Activated T-helper 17 cell treated with anti-CD3 and anti-CD28 coated beads, Interleukin-2, amount 50 U/mL, for 72 hours (primary cell): ENCODE measurements around the gene PSMB2. TPM values are rescaled to one million over a fixed set of nuclear protein-coding genes. Genes with fewer than 3 reads are reported as not detected.
A peak's percentile ranks its signal among the peaks of the same experiment; 100 is the strongest.
"Not testable (repeated sequence)": the region's sequence is repeated elsewhere in the genome, so short reads cannot be mapped to it uniquely, and the experiment has no call there.

Experiments
- ATAC-seq: fragments of 150-1000 bp; cut with Tn5 transposase; replicated peaks from 2 replicates; pipeline ENCODE4 v1.10.0; 2021; ENCODE audit warnings: mild to moderate bottlenecking, moderate library complexity
- H3K27ac Mint-ChIP-seq: one replicate; pipeline ENCODE4 v1.8.0; 2022; ENCODE audit warnings: mixed read lengths
- H3K27me3 Mint-ChIP-seq: one replicate; pipeline ENCODE4 v1.8.0; 2022; ENCODE audit warnings: mixed read lengths
- H3K36me3 Mint-ChIP-seq: one replicate; pipeline ENCODE4 v1.8.0; 2022; ENCODE audit warnings: low read depth, mild to moderate bottlenecking, mixed read lengths
- H3K4me1 Mint-ChIP-seq: one replicate; pipeline ENCODE4 v1.8.0; 2022; ENCODE audit warnings: mixed read lengths
- H3K4me3 Mint-ChIP-seq: one replicate; pipeline ENCODE4 v1.8.0; 2022; ENCODE audit warnings: mild to moderate bottlenecking, mixed read lengths
- H3K9me3 Mint-ChIP-seq: one replicate; pipeline ENCODE4 v1.8.0; 2022; ENCODE audit warnings: mixed read lengths
- total RNA-seq, 2 donors: library from RNA; stranded (reverse); gene quantifications; one replicate each; pipeline ENCODE4 v1.2.3, GENCODE V29; 2022

PSMB2 gene
- 100 to 1,000 TPM in 1 of 2 donors, 10 to 100 TPM in 1; 60.5 to 102 TPM for total RNA-seq

DNA sequence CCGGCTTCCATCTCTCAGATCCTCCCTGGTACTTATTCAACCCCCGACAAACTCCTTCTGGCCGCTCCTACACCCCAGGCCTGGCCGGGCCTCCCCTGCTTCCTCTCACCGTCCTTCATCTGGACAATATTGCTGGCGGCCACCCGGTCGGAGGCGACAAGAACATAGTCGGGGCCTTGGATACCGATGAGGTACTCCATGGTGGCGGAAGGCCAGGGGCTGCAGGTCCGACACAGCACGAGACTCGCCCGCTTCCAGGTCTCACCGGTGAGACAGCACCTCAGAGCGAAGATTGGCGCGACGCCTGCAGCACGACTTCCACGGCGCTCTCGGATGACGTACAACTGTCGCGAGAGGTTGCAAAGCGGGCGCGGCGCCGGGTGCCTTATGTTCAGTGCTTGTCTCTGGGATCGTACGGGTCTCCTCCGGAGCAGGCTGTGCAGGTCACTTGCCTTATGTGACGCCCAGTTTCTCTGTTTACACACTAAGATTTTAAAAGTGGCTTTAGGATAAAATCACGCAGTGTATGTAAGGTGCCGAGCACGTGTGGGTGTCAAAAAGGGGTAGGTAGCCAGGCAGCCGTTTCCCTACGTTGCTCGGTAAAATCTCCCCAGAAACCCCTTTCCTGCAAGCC, at the start of gene PSMB2:
Gene PSMB2, minus strand, starts transcription at position 294 of the 634 bp plus-strand sequence. Its CDS starts 94 bp downstream, at position 200.
- Mint-ChIP-seq H3K9me3 (no peaks in the 10 kb centered on the region), H3K27me3 (peaks cover 10% of the 10 kb centered on the region), H3K36me3 (peaks cover 33% of the 10 kb centered on the region), H3K4me3 (peak within 1 kb of the TSS; percentile 100), H3K27ac (peak within 1 kb of the TSS; percentile 100), H3K4me1 (peaks cover 21% of the 10 kb centered on the region)
- ATAC-seq: peak; percentile 96

DNA sequence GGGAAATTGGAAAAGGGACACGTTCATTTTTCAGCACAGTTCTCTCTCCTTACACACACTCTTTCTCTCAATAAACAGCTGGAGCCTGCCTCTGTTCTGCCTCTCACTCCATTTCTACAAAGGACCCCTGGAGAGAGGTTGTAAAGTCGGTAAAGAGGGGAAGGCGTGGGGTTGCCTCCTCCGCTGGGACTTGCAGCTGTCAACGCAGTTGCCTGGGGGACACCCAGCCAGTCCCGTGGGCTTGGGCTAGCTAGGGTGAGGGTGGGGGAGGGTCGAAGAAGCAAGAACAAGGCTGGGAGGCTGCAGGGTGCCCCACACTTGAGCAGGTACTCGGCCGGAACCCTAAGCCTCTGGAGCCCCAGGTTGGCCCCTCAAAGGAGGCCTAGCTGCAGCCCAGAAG, 49.8 kb upstream of the PSMB2 start:
- Mint-ChIP-seq H3K36me3 (no peaks in the 10 kb centered on the region), H3K4me3 (no peak overlapping the region), H3K27ac (no peak overlapping the region), H3K9me3 (no peaks in the 10 kb centered on the region), H3K4me1 (peaks cover 9% of the 10 kb centered on the region), H3K27me3 (peaks cover 21% of the 10 kb centered on the region)
- no peak for ATAC-seq

DNA sequence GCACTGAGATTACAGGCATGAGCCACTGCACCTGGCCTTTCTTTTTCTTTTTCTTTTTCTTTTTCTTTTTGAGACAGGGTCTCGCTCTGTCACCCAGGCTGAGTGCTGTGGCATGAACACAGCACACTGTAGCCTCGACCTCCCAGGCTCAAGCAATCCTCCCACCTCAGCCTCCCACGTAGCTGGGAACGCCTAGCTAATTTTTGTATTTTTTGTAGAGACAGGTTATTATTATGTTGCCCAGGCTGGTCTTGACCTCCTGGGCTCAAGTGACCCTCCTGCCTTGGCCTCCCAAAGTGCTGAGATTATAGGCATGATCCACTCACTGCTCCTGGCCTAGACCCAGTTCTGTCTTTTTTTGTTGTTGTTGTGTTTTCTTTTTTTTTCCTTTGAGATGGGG, 48.8 kb upstream of the PSMB2 start:
- peaks cover 20% of the 10 kb centered on the region for H3K27me3 Mint-ChIP-seq
- not testable (repeated sequence) for H3K4me1 Mint-ChIP-seq, H3K4me3 Mint-ChIP-seq, ATAC-seq, H3K9me3 Mint-ChIP-seq, H3K27ac Mint-ChIP-seq, H3K36me3 Mint-ChIP-seq

DNA sequence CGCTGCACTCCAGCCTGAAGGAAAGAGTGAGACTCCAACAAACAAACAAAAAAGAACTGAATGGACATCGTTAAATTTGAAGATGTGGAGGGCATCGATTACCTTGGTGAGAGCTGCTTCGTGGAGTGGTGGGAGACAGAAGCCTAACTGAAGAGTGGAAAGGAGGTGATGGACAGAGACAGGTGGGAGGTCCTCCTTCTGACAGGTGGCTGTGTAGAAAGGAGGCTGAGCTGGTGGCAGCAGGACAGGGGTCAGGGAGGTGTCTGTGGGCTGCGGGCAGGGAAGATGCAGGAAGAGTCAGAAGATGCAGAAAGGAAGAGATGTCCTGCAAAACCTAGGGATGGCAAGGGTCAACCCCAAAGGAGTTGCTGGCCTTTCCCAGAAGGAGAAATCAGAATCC, 46.8 kb upstream of the PSMB2 start:
- peaks cover 22% of the 10 kb centered on the region for H3K27me3 Mint-ChIP-seq
- H3K4me1 Mint-ChIP-seq: peaks cover 9% of the 10 kb centered on the region
- no peaks in the 10 kb centered on the region for H3K9me3 Mint-ChIP-seq
- no peaks in the 10 kb centered on the region for H3K36me3 Mint-ChIP-seq
- no peak overlapping the region for H3K4me3 Mint-ChIP-seq
- H3K27ac Mint-ChIP-seq: no peak overlapping the region
- ATAC-seq: no peak

DNA sequence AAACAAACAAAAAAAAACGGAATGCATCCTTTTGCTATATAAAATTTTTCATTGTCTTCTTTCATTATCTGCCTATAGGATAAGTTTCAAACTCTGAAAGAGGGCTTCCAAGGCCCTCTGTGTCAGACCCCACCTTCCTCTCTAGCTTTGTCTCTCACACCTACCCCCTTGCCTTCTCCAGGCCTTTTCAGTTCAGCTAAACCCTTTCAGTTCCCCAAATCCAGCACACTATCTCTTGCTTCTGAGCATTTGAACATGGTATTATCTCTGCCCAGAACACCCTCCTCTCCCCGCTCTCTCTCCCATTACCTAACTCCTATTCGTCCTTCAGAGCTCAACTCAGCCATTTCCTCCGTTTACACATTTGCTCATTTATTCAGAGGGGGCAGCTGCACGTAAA, 41.7 kb upstream of the PSMB2 start:
- H3K27ac Mint-ChIP-seq: no peak overlapping the region
- H3K27me3 Mint-ChIP-seq: peaks cover 27% of the 10 kb centered on the region
- no peaks in the 10 kb centered on the region for H3K9me3 Mint-ChIP-seq
- H3K4me3 Mint-ChIP-seq: no peak overlapping the region
- ATAC-seq: no peak
- no peaks in the 10 kb centered on the region for H3K36me3 Mint-ChIP-seq
- peaks cover 1% of the 10 kb centered on the region for H3K4me1 Mint-ChIP-seq

DNA sequence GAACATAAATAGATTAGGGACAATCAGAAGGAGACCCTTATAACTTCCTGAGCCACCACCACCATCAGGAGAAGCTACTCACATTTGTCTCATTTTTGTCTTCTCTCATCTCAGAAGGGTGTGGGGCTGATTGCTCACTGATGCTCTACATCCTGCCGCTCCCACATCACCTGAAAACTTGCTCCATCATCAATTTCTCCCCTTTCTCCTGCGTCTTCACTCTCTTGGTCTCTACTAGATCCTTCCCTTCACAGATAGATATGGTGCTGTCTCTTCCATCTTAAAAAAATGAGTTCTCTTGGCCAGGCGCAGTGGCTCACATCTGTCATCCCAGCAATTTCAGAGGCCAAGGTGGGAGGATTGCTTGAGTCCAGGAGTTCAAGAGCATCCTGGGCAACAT, 38.9 kb upstream of the PSMB2 start:
- Mint-ChIP-seq H3K9me3 (no peaks in the 10 kb centered on the region), H3K4me1 (no peaks in the 10 kb centered on the region), H3K4me3 (no peak overlapping the region), H3K36me3 (no peaks in the 10 kb centered on the region), H3K27ac (no peak overlapping the region), H3K27me3 (peaks cover 22% of the 10 kb centered on the region)
- no peak for ATAC-seq

DNA sequence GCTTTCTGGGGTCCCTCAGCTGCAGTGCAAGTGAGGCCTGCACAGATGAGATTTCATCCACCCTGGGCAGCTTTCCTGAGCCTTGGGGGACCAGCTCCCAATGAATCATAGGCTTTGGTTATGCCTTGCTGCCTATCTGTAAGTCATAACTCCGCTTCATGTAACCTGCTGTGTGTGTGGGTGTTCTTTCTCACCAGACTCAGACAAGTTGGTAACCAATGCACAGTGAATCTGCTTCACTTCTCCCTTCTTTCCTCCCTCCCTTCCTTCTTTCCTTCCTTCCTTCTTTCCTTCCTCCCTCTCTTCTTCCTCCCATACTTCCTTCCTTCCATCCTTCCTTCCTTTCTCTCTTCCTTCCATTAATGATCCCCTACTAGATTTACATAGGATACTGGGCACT, 34.4 kb upstream of the PSMB2 start:
- Mint-ChIP-seq H3K4me3 (no peak overlapping the region), H3K27me3 (peaks cover 17% of the 10 kb centered on the region), H3K9me3 (no peaks in the 10 kb centered on the region), H3K4me1 (no peaks in the 10 kb centered on the region), H3K27ac (no peak overlapping the region), H3K36me3 (no peaks in the 10 kb centered on the region)
- ATAC-seq: no peak

DNA sequence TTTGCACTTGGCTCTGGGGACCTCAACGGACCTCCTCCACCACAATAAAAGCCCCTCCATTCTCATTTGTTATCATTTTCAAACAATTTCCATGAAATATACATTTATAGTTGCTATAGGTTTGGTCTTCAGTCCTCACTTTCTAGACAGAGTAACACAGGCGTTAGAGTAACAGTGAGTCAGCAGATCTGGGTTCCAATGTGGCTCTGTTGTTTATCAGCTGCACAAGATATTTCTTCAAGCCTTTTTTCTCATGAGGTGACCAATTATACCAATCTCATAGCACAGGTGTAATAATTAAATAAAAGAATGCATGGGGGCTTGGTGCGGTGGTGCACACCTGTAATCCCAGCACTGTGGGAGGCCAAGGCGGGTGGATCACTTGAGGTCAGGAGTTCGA, 32.8 kb upstream of the PSMB2 start:
- Mint-ChIP-seq H3K4me3 (no peak overlapping the region), H3K27ac (no peak overlapping the region), H3K4me1 (no peaks in the 10 kb centered on the region), H3K27me3 (peaks cover 13% of the 10 kb centered on the region), H3K36me3 (no peaks in the 10 kb centered on the region), H3K9me3 (no peaks in the 10 kb centered on the region)
- no peak for ATAC-seq

DNA sequence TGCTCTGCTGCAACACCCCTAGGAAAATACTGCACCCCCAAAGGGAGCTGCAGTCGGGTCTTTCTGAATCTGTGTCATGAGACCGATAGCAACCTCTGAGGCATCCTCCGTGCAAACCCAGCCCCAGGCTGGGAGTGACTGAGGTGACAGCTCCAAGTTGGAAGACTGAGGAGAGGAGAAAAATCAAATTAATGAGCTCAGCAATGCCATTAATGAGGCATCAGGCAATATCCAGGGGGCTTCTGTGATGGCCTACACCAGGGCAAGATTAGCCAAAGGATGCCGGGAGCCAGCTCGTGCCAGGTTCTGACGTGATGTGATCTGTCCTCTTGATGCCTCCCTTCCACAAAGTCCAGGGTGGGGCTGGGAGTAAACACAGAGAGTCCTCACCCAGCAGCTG, 30.8 kb upstream of the PSMB2 start:
- ATAC-seq: no peak
- no peaks in the 10 kb centered on the region for H3K9me3 Mint-ChIP-seq
- H3K36me3 Mint-ChIP-seq: no peaks in the 10 kb centered on the region
- H3K4me3 Mint-ChIP-seq: no peak overlapping the region
- H3K27ac Mint-ChIP-seq: no peak overlapping the region
- H3K27me3 Mint-ChIP-seq: peaks cover 12% of the 10 kb centered on the region
- H3K4me1 Mint-ChIP-seq: no peaks in the 10 kb centered on the region

DNA sequence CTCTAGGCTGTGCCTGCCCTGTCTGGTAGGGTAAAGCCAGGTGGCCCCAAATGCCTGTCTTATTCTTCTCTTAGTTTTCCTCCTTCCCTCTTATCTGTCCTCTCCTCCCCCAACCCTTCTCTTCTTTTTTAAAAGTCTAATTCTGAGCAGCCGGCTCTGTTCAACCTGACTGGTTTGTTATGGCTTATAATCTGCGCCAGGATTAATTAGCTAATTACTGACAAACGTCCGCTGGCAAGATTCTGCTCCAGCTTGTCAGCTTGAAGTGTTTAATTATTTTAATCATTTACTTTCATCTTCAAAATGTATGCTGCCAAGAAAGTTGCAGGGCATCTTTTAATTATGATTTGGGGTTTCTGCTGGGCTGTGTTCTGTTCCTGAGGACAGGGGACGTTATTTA, 27.2 kb upstream of the PSMB2 start:
- Mint-ChIP-seq H3K27ac (no peak overlapping the region), H3K36me3 (no peaks in the 10 kb centered on the region), H3K4me1 (no peaks in the 10 kb centered on the region), H3K27me3 (peaks cover 15% of the 10 kb centered on the region), H3K9me3 (no peaks in the 10 kb centered on the region), H3K4me3 (no peak overlapping the region)
- ATAC-seq: no peak

DNA sequence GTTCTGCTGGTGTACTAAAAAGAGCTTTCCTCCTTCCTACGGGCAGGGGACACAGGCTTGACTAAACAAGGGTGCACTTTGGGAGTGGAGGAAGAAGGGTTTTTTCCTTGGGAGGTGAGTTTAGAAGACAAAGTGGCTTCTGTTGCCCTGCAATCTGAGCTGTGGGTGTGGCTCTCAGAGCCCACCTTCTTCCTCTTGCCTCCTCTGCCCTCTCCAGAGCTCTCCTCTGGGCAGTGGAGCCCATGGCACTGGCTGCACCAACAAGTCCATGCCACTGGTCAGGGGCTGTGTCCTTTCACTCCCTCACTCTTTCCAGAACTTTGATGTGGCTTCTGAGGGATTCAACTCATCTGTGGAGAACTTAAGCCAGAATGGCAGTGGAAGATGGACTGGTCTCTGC, 25.6 kb upstream of the PSMB2 start:
- H3K4me3 Mint-ChIP-seq: no peak overlapping the region
- H3K4me1 Mint-ChIP-seq: no peaks in the 10 kb centered on the region
- H3K27ac Mint-ChIP-seq: no peak overlapping the region
- no peak for ATAC-seq
- H3K9me3 Mint-ChIP-seq: no peaks in the 10 kb centered on the region
- H3K27me3 Mint-ChIP-seq: peaks cover 15% of the 10 kb centered on the region
- no peaks in the 10 kb centered on the region for H3K36me3 Mint-ChIP-seq

DNA sequence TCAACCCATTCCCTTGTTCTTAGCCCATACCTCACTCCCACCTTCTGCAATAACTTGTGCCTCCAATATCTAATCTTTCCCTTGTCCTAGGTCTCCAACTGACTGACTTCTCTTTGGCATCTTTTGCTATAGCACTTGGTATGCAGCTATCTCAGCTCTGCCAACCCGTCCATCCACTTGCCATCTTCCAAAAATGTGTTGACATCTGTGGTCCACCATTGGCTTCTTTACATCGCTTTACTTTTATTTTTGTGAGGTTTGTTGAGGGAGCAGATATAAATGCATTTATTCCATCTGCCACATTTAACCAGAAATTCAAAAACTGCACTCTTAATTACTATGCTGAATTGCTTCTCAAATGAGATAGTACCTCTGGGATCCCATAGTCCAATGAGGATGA, 24.9 kb upstream of the PSMB2 start:
- no peaks in the 10 kb centered on the region for H3K9me3 Mint-ChIP-seq
- no peak for ATAC-seq
- H3K4me1 Mint-ChIP-seq: no peaks in the 10 kb centered on the region
- H3K4me3 Mint-ChIP-seq: no peak overlapping the region
- H3K27me3 Mint-ChIP-seq: peaks cover 14% of the 10 kb centered on the region
- no peaks in the 10 kb centered on the region for H3K36me3 Mint-ChIP-seq
- no peak overlapping the region for H3K27ac Mint-ChIP-seq

DNA sequence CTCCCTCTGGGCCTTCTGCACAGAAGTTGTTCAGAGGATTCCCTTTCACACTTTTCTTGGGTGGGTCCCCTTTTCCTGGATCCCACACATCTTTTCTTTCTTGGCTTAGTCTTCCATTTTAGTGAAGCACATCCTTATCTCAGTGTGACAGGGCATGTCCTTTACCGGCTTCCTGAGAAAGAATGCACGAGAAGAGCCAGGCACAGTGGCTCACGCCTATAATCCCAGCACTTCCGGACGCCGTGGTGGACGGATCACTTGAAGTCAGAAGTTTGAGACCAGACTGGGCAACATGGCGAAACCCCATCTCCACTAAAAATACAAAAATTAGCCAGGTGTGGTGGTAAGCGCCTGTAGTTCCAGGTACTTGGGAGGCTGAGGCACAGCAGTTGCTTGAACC, 22.1 kb upstream of the PSMB2 start:
- Mint-ChIP-seq H3K27me3 (peaks cover 15% of the 10 kb centered on the region), H3K4me1 (no peaks in the 10 kb centered on the region), H3K36me3 (no peaks in the 10 kb centered on the region), H3K9me3 (no peaks in the 10 kb centered on the region), H3K27ac (no peak overlapping the region), H3K4me3 (no peak overlapping the region)
- ATAC-seq: no peak

DNA sequence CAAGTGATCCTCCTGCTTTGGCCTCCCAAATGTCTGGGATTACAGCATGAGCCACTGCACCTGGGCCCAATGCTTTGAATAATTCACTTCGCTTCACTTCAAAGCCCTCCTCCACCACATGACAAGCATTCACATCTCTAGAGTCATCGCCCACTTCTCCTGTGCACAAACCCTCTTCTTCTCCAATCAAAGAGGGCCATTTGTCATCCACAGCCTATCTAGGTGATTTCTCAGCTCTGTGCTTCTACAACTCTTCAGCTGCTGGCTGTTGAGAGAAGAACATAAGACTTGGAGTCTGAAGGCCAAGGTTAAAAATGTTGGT, 20.1 kb upstream of the PSMB2 start:
- H3K27me3 Mint-ChIP-seq: peaks cover 8% of the 10 kb centered on the region
- ATAC-seq: no peak
- no peak overlapping the region for H3K4me3 Mint-ChIP-seq
- H3K4me1 Mint-ChIP-seq: no peaks in the 10 kb centered on the region
- no peaks in the 10 kb centered on the region for H3K36me3 Mint-ChIP-seq
- H3K27ac Mint-ChIP-seq: no peak overlapping the region
- H3K9me3 Mint-ChIP-seq: no peaks in the 10 kb centered on the region

DNA sequence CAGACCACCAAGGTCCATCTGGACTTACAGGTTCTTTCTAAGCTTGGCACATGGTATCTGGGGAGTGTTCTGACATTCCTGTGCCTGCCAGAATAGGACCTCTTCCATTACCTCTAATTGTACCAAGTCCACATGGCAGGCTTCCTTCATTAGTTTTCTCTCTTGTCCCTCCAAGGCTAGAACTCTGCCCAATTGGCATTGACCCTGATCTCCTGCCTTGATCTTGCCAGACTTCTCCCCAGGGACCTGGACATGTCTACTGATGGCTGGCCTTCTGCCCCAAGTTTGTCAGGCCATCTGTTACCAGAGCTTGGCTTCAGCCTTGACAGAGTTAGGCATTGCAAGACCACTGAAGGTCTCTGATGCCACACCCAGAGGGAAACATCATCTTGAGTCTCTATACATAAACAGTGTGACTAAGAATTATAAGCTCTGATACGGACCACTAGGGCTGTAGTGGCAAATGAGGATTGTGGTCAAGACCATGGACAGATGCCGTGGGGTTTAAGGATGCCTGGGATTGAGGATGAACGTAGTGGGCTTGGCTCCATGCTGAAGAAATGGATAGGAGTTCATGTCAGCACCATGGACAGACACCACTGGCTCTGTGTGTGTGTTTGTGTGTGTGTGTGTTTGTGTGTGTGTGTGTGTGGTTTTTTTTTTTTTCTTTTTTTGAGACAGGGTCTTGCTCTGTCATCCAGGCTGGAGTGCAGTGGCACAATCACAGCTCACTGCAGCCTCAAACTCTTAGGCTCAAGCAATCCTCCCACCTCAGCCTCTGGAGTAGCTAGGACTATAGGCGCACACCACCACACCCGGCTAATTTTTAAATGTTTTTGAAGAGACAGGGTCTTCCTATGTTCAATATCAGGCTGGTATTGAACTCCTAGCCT, 19.5 kb upstream of the PSMB2 start:
- H3K9me3 Mint-ChIP-seq: no peaks in the 10 kb centered on the region
- no peaks in the 10 kb centered on the region for H3K4me1 Mint-ChIP-seq
- no peak overlapping the region for H3K27ac Mint-ChIP-seq
- no peak overlapping the region for H3K4me3 Mint-ChIP-seq
- no peaks in the 10 kb centered on the region for H3K36me3 Mint-ChIP-seq
- no peak for ATAC-seq
- peaks cover 3% of the 10 kb centered on the region for H3K27me3 Mint-ChIP-seq
